HUDEP-2 (cell line): ENCODE data around the gene RIMS3.
"Not testable (repeated sequence)": the region's sequence is repeated elsewhere in the genome, so short reads cannot be mapped to it uniquely, and the experiment has no call there.

ENCODE experiments used
- DNase-seq, 76 experiments: peaks; one replicate each; lab custom pipeline; 2025; ENCODE audit not compliant: unreplicated experiment in 76 of 76; lab: John Stamatoyannopoulos, UW

Gene RIMS3

DNA sequence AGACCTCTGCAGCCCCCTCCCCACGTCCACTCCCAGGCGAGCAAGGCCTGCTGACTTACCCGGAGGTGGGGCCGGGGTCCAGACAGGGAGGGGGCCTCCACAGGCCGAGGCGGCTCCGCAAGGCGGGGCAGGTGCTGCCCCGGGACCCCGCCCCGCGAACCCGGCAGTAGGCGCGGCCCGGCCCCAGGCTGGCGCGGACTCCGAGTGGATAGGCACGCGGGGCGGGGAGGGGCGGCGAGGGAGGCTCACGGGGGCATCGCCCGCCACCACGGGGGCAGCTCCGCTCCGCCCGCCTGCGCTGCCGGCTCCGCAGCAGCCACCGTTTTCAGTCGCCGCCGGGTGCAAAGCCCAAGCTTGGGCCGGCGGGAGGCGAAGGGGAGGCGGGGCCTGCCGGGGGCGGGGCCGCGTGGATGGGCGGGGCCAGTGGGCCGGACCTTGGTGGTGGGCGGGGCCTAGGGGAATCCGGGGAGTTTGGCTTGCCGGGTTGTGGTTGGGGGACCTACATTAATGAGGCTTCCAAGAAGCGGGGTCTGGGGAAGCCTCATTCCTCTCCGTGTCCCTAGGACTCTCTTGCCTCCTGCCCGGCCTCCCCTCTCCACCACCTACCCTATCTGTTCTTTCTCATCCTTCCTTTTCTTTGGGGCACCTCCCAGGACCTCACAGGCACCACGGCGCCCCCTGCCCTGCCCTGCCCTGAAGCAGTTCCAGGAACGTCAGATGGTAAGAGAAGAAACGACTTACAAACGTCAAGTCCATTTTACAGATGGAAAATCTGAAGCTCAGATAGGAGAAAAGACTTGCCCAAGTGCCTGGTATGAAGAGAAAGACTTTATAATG is at the start of gene RIMS3:
RIMS3 (minus strand) TSS at position 348 of the 837 bp plus-strand sequence. CDS start 23,757 bp downstream, outside the sequence.
- DNase-seq: peak in 69 of 76 experiments; percentile 11 to 86 (median 64)

- peak in 1 of 76 experiments; percentile 12 for DNase-seq
Measured at GRCh38 chr1:40712997-40713396, 47.5 kb upstream of the RIMS3 start.

- no peak for DNase-seq
Measured at GRCh38 chr1:40712405-40712944, 47.0 kb upstream of the RIMS3 start.

DNA sequence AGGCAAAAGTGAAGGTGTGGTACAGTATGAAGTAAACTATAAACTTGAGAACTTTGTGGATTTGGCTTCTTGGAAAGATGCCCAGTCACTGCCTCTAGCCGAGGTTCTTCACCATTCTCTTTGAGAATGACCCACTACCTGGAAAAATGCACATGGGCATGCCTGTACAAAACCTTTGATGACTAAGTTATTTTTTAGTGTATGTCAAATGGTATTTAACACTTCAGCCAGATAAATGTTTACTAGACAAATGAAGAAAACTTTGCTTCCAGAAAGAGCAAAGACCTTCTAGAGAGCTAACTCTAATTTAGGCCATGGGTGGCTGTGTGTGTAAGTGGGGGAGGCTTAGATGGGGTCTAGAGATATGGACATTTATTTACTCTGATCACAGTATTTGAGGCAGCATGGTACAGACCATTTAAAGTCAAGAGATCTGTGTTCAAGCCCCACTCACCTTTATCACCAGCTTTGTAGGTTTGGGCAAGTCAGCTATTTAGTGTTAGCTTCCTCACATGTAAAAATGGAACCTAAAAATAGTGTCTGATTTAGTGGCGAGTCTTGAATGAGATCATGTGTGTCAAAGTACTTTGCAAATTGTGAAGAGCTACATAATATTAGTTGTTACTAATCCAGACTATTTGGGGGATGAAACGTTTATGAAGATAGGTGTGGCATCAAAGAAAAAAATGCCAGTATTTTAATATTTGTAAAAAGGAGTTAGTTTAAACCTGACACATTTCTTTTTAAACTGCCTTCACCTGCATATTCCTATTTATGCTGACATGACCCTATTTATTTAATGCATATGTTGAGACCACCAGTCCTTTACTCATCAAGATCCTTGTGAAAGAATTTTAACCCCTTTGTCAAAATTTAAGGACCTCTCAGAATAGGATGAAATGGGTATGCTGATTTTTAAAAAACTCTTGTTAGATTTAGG is 46.3 kb upstream of the RIMS3 start:
- DNase-seq: peak in 29 of 76 experiments; percentile 2 to 52 (median 21)

- no peak for DNase-seq
Measured at GRCh38 chr1:40710581-40711315, 45.3 kb upstream of the RIMS3 start.

- no peak for DNase-seq
Measured at GRCh38 chr1:40709802-40710278, 44.4 kb upstream of the RIMS3 start.

DNA sequence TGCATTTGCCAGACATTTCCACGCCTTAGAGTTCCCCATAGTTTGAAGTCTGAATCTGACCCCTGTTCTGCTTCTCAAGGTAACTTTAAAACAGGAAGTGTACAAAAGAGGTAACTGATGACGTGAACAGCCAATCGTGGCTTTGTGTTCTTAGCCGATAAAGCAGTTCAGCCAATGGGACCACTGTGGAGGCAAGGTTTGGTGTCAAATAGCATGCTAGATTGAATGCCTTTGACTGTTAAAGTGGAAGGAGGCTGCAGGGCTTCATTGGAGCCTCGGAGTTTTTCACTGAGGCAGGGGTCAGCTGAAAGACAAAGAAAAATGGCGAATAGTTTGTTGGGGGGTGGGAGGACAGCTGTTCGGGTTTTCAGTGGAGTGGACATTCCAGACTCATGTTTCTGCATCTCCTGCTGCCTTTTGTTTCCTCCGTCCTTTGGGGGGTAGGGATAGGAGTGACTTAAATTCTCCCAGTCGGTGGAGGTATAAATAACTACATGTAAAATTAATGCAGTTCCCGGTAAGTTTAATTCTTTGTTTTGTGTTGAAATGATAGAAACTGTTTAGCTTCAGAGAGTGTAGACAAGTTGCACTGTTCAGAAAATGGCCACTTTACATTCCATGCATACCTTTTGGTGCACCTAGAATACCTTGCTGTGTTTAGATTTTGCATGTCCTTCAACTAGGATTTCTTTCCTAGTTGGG is 43.8 kb upstream of the RIMS3 start:
- peak in 74 of 76 experiments; percentile 14 to 92 (median 76) for DNase-seq

- peak in 34 of 76 experiments; percentile 22 to 88 (median 67) for DNase-seq
Measured at GRCh38 chr1:40708750-40709099, 43.2 kb upstream of the RIMS3 start.

GRCh38 chr1:40706626-40707025 is 41.1 kb upstream of the RIMS3 start:
- no peak for DNase-seq

DNA sequence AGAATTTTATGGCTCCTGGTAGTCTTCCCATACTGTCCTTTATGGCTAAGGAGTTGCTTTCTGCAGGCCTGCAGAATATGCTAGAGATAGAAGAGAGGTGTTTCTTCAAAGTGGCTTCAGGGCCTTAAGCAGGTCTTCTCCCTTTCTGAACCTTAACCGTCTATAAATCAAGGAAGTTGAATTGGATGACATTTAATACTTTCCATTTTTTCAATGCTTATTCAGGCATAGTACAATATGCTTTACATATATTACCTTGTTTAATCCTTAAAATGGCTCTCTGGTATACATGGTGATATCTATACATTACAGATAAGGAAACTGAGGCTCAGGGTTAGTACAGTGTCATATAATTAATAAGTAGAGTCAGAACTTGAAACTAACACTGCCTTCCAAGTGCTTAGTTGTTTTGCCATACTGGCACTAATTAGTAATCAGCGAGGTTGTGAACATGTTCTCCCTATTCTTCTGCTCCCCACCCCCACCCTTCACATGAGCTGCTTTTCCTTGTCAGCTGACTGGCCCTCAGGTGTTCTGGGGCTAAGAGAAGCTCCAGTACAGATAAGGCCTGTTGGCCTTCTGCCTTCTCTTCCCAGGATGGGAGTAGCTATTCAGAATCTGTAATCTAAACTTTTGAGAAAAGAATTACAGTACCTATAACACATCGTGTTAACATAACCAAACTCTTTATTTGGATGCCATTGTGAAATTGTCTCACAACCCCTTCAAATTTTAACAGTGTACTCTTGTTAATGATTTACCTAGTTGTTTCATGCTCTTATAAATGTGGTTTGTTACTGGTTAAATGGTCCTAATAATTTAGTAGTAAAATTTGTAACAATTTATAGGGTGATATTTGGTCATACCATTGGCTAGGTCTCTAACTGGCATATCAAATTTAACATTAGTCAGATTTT is 39.6 kb upstream of the RIMS3 start:
- DNase-seq: no peak

DNA sequence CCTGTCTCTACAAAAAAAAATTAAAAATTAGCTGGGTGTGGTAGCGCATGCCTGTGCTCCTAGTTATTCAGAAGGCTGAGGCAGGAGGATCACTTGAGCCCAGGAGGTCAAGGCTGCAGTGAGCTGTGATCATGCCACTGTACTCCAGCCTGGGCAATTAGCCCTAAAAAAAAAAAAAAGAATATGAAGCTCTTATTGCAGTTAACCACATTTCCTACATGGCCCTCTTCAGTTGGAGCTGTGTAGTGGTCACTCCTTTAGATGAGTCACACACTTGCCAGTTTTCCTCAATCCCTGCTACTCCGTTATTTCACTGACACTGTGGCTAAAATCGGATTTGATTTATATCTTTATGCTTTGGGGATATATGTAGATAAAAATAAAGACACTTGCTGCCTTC is 37.8 kb upstream of the RIMS3 start:
- no peak for DNase-seq

DNA sequence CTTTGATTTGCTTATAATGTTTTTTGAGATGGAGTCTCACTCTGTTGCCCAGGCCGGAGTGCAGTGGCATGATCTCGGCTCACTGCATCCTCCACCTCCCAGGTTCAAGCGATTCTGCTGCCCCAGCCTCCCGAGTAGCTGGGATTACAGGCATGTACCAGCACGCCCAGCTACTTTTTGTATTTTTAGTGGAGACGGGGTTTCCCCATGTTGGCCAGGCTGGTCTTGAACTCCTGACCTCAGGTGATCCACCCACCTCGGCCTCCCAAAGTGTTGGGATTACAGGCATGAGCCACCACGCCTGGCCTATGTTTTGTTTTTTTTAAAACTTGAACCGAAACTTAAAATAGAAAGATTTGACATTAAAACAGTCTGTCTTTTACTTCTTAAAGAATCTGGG is 37.3 kb upstream of the RIMS3 start:
- not testable (repeated sequence) for DNase-seq

GRCh38 chr1:40701684-40702083 is 36.2 kb upstream of the RIMS3 start:
- no peak for DNase-seq

GRCh38 chr1:40699787-40700186 is 34.3 kb upstream of the RIMS3 start:
- DNase-seq: no peak

GRCh38 chr1:40697436-40697835 is 32.0 kb upstream of the RIMS3 start:
- DNase-seq: no peak

DNA sequence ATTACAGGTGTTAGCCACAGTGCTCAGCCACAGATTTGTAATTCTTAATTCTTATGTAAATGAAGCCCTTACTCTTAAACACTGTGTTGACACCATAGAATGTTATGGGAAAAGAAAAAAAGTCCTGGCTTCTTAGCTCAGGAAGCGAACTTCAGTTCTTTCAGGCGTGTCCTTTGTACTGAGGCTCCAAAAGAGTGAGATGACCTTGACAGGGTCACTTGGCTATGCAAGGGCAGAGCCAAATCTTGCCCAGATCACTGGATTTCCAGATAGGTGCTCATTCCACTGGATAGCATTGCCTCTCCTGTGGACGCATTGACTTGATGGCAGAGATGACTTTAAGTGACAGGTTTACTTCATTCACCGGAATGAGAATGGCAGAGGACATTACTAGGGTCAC is 30.8 kb upstream of the RIMS3 start:
- no peak for DNase-seq

- DNase-seq: no peak
Measured at GRCh38 chr1:40694353-40694874, 28.9 kb upstream of the RIMS3 start.

DNA sequence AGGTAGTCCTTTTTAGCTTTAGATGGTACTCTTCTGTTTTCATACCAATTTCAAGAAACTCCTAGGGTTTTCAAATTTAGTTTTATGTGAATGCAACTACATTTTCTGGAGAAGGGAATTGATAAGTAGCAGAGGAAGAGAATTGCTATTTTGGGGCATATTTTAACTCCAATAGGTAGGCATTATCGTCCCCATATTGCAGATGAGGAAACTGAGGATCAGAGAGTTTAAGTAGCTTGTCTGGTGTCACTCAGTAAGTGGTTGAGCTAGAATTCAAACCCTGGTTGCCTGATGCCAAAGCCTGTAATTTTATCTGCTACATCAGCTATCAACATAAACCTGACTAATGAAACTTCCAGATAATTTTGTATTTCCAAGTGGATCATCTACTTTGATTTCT is 27.9 kb upstream of the RIMS3 start:
- DNase-seq: no peak
